IPS DF 19.7 (cell line): ENCODE data around the gene ECHDC1.
"Not testable (repeated sequence)": the region's sequence is repeated elsewhere in the genome, so short reads cannot be mapped to it uniquely, and the experiment has no call there.

Experiments
- DNase-seq: peaks from one replicate; pipeline ENCODE4 v3.0.0-alpha.2; 2013; ENCODE audit warnings: low read depth, low spot score

Gene ECHDC1

DNA sequence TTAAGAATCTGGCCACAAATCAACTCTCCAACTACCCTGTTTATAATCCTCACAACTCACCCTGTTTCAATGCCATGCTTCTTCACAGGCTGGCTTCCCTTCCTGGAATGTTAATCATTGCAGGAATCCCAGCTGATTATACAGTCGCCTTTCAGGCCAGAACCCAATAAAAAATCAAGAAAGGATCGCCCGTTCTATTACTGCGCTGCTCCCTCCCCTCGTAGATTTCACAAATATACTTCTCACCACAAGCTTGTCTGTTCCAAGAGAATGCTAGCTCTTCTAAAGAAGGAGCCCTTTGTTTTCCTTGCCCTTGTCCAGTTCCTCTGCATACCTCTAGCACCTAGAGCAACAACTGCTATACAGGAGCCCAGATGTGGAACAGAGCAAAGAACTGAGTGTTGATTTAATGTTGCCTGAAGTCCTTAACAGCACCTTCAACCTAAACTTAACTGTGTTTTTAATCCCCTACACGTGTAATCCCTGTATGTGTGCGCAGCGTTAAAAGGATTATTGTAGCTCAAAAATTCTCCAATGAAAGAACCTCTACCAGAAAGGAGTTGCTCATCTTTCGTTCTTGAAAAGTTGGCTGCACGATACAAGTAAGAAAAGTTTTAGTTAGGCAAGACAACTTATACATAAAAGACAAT lies 988 bp downstream of the ECHDC1 start:
- DNase-seq, result no peak

DNA sequence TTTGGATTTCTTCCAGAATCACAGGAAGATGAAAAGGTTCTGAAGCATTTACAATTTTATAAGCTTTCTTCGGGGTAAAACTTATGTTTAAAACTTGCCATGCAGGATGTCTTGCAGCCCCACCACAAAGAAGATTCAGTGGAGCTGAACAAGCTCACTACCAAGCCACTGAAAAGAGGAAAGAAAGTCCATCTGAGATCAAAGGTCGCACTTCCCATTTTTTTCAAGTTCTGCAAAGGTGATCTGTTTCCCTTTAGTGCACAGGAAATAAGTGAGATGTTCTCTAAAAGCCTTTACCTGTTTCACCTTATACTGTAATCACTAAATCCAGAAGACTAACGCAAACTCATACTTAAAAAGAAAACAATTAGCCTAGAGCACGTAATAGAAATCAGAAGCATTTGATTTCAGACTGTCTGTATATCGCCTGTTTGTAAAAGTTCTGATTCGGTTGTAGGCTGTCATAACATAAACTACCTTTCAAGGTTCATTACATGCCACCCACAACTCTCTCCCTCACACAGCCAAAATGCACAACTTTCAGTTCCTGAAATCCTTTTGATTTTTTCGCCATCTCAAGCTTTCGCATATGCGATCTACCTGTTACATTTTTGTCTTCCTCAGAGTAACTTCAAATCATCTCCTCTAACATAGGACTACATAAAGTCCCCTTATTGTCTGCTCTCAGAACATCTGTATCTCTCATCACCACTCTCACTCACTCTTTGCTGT lies 1.8 kb downstream of the ECHDC1 start:
- no peak for DNase-seq

DNA sequence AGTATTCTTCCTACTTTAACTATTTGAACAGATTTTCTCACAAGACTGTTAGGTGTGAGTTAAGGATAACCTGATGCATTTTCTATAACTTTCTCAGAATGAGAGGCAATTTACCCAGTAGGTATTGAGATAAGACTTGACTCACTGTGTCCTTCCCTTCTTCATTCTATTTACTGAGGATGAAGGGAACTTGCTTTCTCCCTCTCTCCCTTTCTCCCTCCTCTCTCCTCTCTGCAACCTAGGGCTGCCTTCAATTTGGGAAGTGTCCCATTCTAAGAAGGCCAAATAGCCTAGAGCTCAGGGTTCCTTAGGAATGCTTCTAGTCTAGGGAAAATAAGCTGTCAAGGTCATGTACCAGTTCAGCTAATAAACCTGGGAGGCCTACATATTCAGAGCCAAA lies 3.2 kb downstream of the ECHDC1 start:
- DNase-seq, result no peak

DNA sequence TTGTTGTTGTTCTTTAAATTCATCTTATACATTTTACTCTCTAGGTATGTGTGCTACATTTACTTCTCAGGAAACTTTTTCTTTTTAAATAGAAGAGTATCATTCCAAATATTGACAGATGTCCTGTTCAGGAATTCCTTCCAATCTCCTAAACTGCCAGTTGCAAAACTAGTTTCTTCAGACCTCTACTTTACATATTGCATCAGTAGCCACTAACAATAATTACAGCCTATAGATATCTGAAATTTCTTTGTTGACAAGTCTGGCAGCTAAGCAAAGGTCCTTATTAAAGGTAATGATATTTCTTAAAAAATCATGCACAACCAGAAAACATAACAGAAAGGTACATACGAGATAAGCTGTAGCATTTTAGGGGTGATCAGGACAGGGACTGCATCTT lies 4.5 kb downstream of the ECHDC1 start:
- no peak for DNase-seq

DNA sequence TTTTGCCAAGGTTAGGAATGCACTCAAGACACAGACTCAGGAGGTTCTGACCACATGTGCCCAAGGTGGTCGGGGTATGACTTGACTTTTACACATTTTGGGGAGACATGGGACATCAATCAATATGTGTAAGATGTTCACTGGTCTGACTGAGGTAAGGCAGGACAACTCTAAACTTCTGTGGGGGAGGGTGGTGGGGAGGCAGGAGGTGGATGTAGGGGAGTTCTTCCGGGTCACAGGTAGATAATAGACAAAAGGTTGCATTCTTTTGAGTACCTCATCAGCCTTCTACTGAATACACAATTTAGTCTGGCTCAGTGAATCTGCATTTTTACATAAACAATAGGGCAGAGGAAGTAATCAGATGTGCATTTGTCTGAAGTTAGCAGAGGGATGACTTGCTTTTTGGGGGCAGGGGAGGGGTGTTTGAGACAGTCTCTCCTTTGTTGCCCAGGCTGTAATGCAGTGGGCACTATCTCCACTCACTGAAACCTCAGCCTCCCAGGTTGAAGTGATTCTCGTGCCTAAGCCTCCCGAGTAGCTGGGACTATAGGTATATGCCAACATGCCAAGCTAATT lies 10.9 kb downstream of the ECHDC1 start:
- DNase-seq, result no peak

DNA sequence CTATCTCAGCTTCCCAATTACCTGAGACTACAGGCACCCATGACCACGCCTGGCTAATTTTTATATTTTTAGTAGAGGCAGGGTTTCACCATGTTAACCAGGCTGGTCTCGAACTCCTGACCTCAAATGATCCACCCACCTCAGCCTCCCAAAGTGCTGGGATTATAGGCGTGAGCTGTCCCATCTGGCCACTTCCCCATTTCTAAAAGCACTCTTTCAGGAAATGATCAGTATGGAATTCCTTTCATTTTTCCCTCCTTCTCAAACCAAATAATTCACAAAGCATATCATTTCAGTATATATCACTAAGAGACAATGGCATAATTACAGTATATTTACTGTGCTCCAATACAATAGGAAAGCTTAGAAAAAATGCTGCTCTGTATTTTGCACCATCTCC lies 12.2 kb downstream of the ECHDC1 start:
- DNase-seq, result not testable (repeated sequence)

DNA sequence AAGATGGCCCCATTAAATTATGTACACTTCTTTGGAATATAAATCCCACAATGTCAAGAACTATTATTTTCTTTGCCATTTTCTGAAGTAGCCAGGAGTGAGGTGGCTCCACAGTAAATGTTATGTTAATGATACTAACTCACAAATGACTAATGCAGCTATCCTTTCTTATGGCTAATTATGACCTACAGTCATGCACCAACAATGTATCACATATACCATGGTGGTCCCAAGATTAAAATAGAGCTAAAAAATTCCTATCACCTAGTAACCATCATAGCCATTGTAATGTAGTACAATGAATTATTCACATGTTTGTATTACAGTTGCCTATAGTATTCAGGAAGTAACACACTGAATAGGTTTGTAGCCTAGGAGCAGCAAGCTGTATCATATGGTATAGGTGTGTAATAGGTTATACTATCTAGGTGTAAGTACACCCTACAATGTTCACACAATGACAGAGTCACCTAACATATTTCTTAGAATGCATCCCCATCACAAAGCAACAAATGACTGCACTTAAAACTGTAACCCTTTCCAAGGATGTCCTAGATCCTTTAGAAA lies 15.3 kb downstream of the ECHDC1 start:
- no peak for DNase-seq

DNA sequence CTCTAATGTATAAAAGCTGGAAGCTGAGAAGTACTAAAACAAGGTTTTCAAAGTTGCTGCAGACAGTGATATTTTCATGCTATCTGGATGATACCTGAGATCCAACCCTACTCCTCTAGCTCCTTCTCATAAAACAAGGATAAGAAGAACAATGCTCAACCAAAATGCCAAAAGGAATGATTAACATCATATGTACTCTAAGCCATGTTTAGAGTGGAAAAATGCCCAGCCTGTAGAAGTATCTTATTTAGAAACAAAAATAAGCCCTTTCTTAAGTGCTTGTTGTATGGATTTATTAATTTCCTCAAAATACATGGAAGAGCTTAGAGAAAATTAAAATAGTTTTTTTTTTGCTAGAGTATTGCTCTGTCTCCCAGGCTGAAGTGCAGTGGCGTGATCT lies 23.7 kb downstream of the ECHDC1 start:
- DNase-seq, result no peak

DNA sequence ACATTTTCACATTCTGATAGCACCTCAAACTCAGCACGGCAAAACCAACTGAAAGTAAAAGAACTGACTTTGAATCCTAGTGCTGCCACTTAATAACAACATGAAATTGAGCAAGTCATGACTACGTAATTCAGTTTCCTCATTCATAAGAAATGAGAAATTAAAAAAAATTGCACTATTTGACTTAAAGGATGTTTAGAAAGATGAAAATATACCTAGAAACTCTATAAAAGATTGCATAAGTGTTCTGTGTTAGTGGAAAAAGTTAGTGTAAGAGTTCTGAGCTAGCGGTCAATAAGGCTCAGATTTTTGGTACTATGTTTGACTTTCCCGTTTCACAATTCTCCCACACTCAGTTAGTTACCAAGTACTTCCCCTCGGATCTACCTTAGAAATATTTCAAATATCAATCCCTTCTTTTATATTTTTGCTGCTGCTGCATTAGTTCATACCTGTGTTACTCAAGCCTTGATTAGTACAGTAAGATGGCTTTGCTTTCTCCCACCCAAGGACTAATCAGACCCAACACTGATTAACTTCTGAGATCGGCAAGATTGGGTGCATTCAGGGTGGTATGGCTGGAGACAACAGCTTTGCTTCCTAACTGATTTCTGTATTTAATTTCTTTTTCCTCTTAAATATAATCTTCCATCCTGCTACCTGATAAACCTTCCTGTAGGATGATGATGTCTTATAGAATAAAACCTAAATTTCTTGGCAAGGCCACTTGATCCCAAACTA lies 25.9 kb downstream of the ECHDC1 start:
- no peak for DNase-seq

DNA sequence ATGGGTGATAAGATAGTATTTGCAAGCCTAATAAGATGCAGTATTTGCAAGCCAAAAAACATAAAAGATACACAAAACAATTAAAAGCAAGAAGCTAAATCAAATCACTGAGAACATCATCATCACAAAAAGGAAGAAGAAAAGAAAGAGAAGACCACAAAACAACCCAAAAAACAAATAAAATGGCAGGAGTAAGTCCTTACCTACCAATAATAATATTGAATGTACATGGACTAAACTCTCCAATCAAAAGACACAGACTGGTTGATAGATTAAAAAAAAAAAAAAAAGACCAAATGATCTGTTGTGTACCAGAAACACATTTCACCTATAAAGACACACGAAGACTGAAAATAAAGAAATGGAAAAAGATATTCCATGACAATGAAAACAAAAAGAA lies 37.7 kb downstream of the ECHDC1 start:
- DNase-seq, result no peak

DNA sequence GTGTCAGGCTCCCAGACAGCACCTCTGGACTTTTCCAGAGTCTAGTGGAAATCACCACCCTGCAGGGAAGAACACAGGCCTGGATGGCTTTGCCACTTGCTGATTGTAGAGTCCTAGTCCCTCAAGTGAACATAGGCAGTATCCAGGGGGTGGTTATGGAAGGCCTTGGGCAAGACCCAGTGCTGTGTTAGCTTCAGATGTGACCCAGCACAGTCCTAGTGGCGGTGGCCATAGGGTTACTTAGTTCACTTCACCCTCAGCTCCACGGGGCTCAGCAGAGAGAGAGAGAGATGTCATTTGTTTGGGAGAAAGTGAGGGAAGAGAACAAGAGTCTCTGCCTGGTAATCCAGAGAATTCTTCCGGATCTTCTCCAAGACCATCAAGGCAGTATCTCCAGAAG lies 39.5 kb downstream of the ECHDC1 start:
- DNase-seq, result no peak

DNA sequence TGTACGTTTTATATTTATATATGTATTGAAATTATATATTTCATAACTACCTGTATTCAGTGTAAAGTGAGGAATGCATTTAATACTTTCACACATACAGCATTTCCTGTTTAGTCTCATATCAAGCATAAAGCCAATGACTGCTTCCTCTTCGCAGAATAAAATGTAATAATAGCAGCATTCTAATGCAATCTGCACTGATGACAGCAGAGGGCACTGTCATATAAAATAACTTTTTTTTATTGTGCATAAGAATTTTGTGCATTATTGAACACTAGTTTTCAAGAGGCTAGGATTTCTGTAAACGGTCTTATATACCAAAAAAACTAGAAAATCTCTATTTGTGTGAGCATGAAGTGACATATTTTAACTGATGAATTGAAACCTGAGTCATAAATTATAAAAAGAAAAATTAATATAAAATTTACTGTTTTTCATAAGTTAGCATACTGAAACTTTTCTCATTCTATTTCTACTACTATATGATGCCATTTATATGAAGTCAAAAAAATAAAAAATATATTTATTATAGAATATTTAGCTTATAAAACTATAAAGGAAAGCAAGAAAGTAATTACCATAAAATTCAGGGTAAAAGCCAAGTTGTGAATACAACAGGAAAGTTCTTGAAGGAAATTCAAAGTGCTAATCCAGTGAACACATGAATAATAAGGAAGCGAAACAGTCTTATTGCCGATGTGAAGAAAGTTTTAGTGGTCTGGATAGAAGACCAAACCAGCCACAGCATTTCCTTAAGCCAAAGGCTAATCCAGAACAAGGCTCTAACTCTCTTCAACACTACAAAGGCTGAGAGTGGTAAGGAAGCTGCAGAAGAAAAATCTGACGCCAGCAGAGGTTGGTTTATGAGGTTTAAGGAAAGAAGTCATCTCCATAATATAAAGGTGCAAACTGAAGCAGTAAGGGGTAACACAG lies 40.4 kb downstream of the ECHDC1 start:
- no peak for DNase-seq

DNA sequence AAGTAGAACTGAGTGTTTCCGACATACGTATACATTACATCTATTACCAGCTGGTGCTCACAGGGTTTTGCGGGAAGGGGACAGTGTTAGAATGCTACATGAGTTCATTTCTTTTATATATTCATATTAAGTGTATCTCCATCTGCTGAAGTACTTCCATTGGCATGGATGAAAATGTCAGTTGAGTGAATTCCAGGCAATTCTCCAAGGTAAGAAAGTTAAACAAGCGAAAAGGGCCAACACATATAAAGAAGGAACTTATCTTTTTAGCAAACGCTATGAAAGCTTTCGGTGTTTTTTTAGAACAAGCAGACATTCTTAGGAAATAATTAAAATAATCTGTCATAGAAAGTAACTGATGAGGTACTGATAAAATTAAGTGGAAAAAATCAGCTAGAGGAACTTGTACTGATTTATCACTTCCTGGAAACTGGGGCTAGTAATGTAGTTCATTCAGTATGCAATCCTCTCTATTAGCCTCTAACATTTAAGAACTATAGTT lies 42.2 kb downstream of the ECHDC1 start:
- no peak for DNase-seq

DNA sequence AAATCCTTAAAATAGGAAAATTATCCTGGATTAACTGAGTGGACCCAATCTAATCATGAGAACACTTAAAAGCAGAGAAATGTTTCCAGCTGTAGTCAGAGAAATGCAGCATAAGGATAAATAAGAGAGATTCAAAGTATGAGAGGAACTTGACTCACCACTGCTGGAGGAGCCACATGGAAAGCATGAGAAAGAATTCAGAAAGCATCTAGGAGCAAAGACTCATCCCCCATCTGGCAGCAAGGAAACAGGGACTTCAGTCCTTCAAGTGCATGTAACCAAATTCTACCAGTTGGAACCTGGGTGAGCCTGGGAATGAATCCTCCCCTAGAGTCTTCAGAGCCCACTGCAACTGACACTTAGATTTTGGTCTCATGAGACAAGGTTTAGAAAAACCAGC lies 43.0 kb downstream of the ECHDC1 start:
- DNase-seq, result no peak

DNA sequence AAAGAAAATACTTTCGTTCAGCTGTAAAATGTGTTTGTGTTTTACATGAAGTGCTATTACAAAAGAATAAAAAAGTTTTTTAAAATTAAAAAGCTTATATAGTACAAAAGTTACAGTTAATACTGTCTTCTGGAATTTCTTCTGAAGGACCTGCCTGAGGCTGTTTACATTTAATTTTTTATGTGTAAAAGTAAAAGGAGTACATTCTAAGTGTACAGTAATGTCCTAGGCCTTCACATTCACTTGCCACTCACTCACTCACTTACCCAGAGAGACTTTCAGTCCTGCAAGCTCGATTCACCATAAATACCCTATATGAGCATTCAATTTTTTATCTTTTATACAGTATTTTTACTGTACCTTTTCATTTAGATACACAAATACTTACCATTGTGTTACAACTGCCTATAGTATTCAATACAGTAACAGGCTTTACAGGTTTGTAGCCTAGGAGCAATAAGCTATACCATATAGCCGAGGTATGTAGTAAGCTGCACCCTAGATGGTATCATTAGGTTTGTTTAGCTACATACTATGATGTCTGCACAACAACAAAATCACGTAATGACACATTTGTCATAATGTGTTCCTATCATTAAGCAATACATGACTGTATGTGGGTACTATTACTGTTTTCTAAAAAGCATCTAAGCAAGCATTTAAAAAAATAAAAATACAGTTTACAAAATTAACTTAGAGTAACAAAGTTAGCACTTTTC lies 43.7 kb downstream of the ECHDC1 start:
- DNase-seq, result no peak

DNA sequence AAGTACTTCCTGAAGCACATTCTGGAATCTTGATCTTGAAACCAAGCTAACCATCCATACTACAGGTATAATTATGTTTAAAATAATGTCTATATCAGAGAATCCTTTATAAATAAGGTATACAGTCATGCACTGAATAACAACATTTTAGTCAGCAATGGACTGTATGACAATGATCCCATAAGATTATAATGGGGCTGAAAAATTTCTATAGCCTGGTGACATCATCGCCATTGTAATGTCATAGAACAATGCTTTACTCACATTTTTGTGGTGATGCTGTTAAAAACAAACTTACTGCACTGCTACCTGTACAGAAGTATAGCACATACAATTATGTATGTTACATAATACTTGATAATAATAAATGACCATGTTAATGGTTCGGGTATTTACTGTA lies 44.9 kb downstream of the ECHDC1 start:
- no peak for DNase-seq

DNA sequence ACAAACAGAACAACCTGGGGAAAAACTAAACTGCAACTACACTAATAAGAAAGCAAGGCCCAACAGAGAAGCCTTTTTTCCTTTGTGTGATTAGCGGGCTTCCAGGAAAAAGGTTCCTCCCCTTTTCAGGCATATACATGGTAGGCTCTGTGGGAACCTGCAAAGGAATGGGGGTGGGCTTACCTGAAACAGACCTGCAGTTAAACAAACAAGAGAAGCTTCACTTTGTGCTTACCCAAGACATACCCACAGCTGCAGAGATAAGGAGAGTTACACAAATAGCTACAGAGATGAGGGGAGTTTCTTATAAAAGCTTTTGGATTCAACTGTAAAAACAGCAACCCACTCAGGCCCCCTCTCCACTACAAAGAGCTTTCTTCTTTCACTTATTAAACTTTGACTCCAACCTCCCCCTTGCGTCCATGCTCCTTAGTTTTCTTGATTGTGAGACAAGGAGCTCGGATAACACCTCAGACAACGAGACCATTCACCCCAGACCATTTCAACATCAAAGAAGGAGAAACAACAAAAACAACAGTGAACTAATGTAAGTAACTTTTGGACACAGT lies 45.8 kb downstream of the ECHDC1 start:
- no peak for DNase-seq

DNA sequence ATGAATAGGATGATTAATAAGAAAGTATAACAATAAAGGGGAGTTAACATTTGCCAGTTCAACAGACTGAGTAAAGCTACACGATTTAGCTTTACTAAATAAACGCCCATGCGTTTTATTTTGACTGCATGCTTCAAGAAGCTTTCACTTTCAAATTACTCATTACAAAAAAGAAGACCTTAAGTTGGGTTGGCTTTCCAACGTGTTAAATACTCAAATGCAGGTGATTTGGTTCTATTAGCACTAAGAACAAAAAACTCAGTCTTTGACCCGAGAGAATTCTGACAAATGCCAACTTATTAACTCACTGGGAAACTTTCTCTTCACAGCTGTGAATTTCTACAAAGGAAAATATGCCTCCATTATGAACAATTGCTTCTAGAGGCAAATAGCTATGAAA lies 51.9 kb downstream of the ECHDC1 start:
- DNase-seq, result no peak

DNA sequence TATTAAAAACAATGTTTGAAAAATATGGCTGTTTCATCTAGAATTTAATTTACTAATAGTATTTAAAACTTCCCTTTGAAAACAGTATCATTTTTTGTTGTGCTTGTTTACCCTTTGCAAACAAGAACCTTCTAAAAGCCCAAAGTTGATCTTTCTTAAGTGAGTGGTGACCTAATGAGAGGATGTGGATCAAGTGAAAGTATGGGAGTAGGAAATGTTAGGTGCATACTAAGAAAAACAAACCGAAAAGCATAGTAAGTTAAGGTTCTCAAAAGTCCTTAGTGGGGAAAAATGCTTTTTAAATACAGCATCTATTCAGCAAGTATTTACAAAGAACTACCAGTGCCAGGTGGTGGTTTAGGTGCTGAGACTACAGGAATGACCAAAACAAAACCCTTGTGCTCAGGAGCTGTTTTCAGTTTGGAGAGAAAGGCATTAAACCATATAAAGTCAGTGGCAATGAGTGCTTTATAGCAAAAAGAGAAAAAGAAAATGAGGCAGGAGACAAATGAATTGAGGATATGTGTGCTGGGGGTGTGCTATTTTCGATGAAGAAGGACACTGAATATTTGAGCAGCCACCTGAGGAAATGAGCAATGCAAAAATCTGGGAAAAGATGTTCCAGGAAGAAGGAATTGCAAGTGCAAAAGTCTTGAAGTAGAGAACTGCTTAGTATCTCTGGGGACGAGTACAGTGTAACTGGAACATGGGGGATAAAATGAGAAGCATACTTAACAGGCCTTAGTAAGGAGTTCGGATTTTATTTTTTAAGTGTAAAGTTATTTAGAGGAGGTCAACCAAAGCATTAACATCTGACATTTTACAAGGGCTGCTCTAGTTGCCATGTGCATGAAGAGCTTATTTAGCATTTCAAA lies 52.8 kb downstream of the ECHDC1 start:
- DNase-seq, result no peak
